ENCODE measurements around the gene RC3H1.

DNA sequence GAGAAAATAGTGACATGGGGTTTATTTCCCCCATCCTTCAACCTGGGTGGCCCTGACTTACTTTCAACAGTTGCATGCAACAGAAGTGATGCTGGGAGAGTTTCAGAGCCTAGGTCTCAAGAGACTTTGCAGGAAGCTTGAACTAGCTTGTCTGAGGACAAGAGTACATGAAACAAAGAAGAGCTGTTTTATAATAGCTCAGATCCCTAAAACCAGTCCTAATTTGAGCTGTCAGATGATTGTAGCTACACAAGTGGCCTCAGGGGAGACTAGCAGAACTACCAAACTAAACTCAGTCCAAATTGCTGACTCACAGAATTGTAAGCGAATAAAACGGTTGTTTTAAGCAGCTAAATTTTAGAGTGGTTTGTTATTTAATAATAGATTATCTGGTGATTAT is 17.1 kb downstream of the RC3H1 start:
- TF ChIP-seq JUN (IDR thresholded peaks at IDR 0.05) = no peak
- no peak for TF ChIP-seq RAD21 (conservative IDR thresholded peaks at IDR 0.05 in 1 of 2, IDR thresholded peaks at IDR 0.05 in 1 of 2)
- TF ChIP-seq POLR2A (IDR thresholded peaks at IDR 0.05; ENCODE audit: low read length) = no peak
- no peak for TF ChIP-seq ZFP36 (IDR thresholded peaks at IDR 0.05; ENCODE audit: borderline replicate concordance, partially characterized antibody)
- TF ChIP-seq, protein P1, sequence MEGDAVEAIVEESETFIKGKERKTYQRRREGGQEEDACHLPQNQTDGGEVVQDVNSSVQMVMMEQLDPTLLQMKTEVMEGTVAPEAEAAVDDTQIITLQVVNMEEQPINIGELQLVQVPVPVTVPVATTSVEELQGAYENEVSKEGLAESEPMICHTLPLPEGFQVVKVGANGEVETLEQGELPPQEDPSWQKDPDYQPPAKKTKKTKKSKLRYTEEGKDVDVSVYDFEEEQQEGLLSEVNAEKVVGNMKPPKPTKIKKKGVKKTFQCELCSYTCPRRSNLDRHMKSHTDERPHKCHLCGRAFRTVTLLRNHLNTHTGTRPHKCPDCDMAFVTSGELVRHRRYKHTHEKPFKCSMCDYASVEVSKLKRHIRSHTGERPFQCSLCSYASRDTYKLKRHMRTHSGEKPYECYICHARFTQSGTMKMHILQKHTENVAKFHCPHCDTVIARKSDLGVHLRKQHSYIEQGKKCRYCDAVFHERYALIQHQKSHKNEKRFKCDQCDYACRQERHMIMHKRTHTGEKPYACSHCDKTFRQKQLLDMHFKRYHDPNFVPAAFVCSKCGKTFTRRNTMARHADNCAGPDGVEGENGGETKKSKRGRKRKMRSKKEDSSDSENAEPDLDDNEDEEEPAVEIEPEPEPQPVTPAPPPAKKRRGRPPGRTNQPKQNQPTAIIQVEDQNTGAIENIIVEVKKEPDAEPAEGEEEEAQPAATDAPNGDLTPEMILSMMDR (IDR thresholded peaks at IDR 0.05) = no peak
- TF ChIP-seq EP300 (IDR thresholded peaks at IDR 0.05) = no peak
- TF ChIP-seq FOSL2 (IDR thresholded peaks at IDR 0.05) = no peak
- TF ChIP-seq FOSL2 (CRISPR knock-in tag; IDR thresholded peaks at IDR 0.05) = no peak
- no peak for TF ChIP-seq EHMT2 (IDR thresholded peaks at IDR 0.05; ENCODE audit: low read depth)
- TF ChIP-seq, protein P2, sequence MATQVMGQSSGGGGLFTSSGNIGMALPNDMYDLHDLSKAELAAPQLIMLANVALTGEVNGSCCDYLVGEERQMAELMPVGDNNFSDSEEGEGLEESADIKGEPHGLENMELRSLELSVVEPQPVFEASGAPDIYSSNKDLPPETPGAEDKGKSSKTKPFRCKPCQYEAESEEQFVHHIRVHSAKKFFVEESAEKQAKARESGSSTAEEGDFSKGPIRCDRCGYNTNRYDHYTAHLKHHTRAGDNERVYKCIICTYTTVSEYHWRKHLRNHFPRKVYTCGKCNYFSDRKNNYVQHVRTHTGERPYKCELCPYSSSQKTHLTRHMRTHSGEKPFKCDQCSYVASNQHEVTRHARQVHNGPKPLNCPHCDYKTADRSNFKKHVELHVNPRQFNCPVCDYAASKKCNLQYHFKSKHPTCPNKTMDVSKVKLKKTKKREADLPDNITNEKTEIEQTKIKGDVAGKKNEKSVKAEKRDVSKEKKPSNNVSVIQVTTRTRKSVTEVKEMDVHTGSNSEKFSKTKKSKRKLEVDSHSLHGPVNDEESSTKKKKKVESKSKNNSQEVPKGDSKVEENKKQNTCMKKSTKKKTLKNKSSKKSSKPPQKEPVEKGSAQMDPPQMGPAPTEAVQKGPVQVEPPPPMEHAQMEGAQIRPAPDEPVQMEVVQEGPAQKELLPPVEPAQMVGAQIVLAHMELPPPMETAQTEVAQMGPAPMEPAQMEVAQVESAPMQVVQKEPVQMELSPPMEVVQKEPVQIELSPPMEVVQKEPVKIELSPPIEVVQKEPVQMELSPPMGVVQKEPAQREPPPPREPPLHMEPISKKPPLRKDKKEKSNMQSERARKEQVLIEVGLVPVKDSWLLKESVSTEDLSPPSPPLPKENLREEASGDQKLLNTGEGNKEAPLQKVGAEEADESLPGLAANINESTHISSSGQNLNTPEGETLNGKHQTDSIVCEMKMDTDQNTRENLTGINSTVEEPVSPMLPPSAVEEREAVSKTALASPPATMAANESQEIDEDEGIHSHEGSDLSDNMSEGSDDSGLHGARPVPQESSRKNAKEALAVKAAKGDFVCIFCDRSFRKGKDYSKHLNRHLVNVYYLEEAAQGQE (IDR thresholded peaks at IDR 0.05) = no peak
- no peak for TF ChIP-seq NR3C1 (IDR thresholded peaks at IDR 0.05)
- TF ChIP-seq RFX5 (IDR thresholded peaks at IDR 0.05) = no peak
